ENCODE data around the gene TRPM3. TPM values are rescaled to one million over a fixed set of nuclear protein-coding genes. Genes with fewer than 3 reads are reported as not detected.

The TRPM3 gene
- total and polyA plus RNA-seq, 9 of the 15 experiments (the other 6 are each of a cell fraction or from before 2014, with no cell fraction given): 0.04 TPM; not detected in 8

GRCh38 chr9:70479880-70480291 lies 641.5 kb downstream of the TRPM3 start:
- intact Hi-C loops (cut with micrococcal nuclease) (loop anchor here (10.0 kb wide), 1 partner anchor 225 kb away; the partner anchor contains the start of gene SMC5), in situ Hi-C loops (cut with MboI) (no loop called here)
- H3K79me2 ChIP-seq (ENCODE audit: control insufficient read depth, insufficient read depth, low read length): no peaks in the 10 kb centered on the region
- H3K4me2 ChIP-seq (ENCODE audit: insufficient read depth, low read length): no peak overlapping the region
- H3K4me3 ChIP-seq: no peak overlapping the region
- H3K9me3 ChIP-seq (replicated peaks; ENCODE audit: control insufficient read depth, insufficient read depth, low read depth, low read length): no peaks in the 10 kb centered on the region
- no peaks in the 10 kb centered on the region for H3K27me3 ChIP-seq (ENCODE audit: control insufficient read depth in 2 of 2, insufficient read depth in 2 of 2, low read length in 2 of 2)
- H4K20me1 ChIP-seq (replicated peaks; ENCODE audit: control insufficient read depth, insufficient read depth, low read length): no peaks in the 10 kb centered on the region
- no peak for TF ChIP-seq HMGN3 (IDR thresholded peaks at IDR 0.05; ENCODE audit: borderline replicate concordance, extremely low read depth, insufficient read length, low read depth, low read length)
- no peak for TF ChIP-seq ZBTB9 (CRISPR knock-in tag; IDR thresholded peaks at IDR 0.05)
- no peak for TF ChIP-seq HDGF (IDR thresholded peaks at IDR 0.05)
- TF ChIP-seq MBD2 (IDR thresholded peaks at IDR 0.05; ENCODE audit: borderline replicate concordance, low read depth): no peak
- no peak for TF ChIP-seq TFAP4 (CRISPR knock-in tag; IDR thresholded peaks at IDR 0.05; ENCODE audit: borderline replicate concordance)
- TF ChIP-seq ZBTB33 (CRISPR knock-in tag; IDR thresholded peaks at IDR 0.05): no peak
- TF ChIP-seq ZNF639 (CRISPR knock-in tag; conservative IDR thresholded peaks at IDR 0.05 in 1 of 2, IDR thresholded peaks at IDR 0.05 in 1 of 2): no peak
- TF ChIP-seq MED1 (CRISPR knock-in tag; IDR thresholded peaks at IDR 0.05; ENCODE audit: borderline replicate concordance): no peak
- no peak for TF ChIP-seq SMARCE1 (IDR thresholded peaks at IDR 0.05)
- peaks cover 5 to 19% of the 10 kb centered on the region in 2 experiments; a peak in 4 of 5 replicates for H3K4me1 ChIP-seq (replicated peaks in 1 of 2; ENCODE audit: control insufficient read depth in 2 of 2, insufficient read depth in 2 of 2, low read length in 2 of 2)
- FAIRE-seq (no peak), DNase-seq (ENCODE audit: extremely low read depth in 1 of 4, low spot score in 3 of 4) (no peak), ATAC-seq (no peak)
- ChIA-PET CTCF (ENCODE audit: low intra/inter-chr PET ratio) (no interaction called here), POLR2A (interaction anchor here (1.0 kb wide), 1 partner anchor 12 kb away, joined by 3 read pairs; no protein-coding TSS in a partner anchor)
- no peaks in the 10 kb centered on the region for H3K36me3 ChIP-seq (ENCODE audit: control insufficient read depth, insufficient read depth, low read length)
- no peak overlapping the region for H2AFZ ChIP-seq (ENCODE audit: low read depth, low read length)
- BruUV-seq (replicated peaks): no TSS peak
- no peak overlapping the region for H3K27ac ChIP-seq (ENCODE audit: extremely low read depth, low read depth, low read length)
- H3K9ac ChIP-seq (ENCODE audit: insufficient read depth in 1 of 2, low read depth in 2 of 2, low read length in 2 of 2): no peak overlapping the region
- no peaks in the 10 kb centered on the region for H3K9me1 ChIP-seq (ENCODE audit: control insufficient read depth, insufficient read depth, low read length)
- 63% methylated on average over 5 of the region's 5 CpGs for WGBS (ENCODE audit: insufficient coverage, low coverage, missing lambda C conversion rate)

Measured in K562 (cell line).